Measurements from ENCODE around the gene PLK3.

PLK3 gene

DNA sequence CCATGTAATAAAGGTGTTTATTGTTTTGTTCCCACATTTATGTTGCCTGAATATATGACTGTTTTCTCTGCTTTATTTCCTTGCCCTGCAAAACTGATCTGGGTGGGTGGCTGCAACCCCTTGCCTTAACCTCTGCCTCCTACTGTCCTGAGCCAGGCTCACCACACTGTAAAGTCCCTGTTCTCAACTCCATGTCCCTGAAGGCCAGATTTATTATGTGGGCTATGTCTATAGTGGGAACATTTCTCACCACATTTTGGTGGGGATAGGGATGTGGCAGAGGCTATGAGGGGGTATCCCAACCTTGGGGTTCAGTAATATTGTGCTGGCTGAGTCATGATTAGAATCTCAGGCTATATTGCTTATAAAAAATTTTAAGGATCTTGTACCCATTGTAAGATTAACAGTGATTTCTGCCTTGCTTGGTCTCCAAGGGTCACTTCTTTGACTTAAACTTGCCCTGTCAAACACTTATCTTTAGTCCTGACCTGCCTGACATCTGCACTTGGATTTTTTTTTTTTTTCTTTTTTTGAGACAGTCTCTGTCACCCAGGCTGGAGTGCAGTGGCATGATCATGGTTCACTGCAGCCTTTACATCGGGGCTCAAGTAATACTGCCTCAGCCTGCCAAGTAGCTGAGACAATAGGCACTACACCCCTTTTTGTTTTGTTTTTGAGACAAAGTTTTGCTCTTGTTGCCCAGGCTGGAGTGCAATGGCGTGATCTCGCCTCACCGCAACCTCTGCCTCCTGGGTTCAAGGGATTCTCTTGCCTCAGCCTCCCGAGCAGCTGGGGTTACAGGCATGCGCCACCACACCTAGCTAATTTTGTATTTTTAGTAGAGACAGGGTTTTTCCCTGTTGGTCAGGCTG is 21.2 kb upstream of the PLK3 start:
- Histone ChIP-seq H3K9me3 (no peaks in the 10 kb centered on the region), H3K36me3 (peaks cover 16 to 54% (median 49%) of the 10 kb centered on the region in 3 donors), H3K4me1 (peaks cover 0 to 32% (median 19%) of the 10 kb centered on the region in 4 donors), H3K27ac (no peak overlapping the region), H3K4me3 (no peak overlapping the region), H3K27me3 (no peaks in the 10 kb centered on the region)
- intact Hi-C loops (cut with DNase I; ENCODE audit: low total_unique reads) = loop anchor here (5.0 kb wide), 1 partner anchor 47 kb away; the partner anchor contains the start of gene RNU5D-1
- TF ChIP-seq, protein P1, sequence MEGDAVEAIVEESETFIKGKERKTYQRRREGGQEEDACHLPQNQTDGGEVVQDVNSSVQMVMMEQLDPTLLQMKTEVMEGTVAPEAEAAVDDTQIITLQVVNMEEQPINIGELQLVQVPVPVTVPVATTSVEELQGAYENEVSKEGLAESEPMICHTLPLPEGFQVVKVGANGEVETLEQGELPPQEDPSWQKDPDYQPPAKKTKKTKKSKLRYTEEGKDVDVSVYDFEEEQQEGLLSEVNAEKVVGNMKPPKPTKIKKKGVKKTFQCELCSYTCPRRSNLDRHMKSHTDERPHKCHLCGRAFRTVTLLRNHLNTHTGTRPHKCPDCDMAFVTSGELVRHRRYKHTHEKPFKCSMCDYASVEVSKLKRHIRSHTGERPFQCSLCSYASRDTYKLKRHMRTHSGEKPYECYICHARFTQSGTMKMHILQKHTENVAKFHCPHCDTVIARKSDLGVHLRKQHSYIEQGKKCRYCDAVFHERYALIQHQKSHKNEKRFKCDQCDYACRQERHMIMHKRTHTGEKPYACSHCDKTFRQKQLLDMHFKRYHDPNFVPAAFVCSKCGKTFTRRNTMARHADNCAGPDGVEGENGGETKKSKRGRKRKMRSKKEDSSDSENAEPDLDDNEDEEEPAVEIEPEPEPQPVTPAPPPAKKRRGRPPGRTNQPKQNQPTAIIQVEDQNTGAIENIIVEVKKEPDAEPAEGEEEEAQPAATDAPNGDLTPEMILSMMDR (IDR thresholded peaks at IDR 0.05) = no peak
- no peak for DNase-seq

GRCh38 chr1:44780583-44781121 is 19.5 kb upstream of the PLK3 start:
- no peaks in the 10 kb centered on the region for H3K9me3 ChIP-seq
- intact Hi-C loops (cut with DNase I; ENCODE audit: low total_unique reads) = loop anchor here (10.0 kb wide), 1 partner anchor 524 kb away; no protein-coding TSS in a partner anchor
- H3K27ac ChIP-seq = no peak overlapping the region
- no peak for DNase-seq
- no peaks in the 10 kb centered on the region for H3K27me3 ChIP-seq
- no peak overlapping the region for H3K4me3 ChIP-seq
- H3K36me3 ChIP-seq = peaks cover 16 to 54% (median 49%) of the 10 kb centered on the region in 3 donors
- TF ChIP-seq, protein P1 (IDR thresholded peaks at IDR 0.05) = no peak
- peaks cover 0 to 42% (median 31%) of the 10 kb centered on the region in 4 donors for H3K4me1 ChIP-seq

DNA sequence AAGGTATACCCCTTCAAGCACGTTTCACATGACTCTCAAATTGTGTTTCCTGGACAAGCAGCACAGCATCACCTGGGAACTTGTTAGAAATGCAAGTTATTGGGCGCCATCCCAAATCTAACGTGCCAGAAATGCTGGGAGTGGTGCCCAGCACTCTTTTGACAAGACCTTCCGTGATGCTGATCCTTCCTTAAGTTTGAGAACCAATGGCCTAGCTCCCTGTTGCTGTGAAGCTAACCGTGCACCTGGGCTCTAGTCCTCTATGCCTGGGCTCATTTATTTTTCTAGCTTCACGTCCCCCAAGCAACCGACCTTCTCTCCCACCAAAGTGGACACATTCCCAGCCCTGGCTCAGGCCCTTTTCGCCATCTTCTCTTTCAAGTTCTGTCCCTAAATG is 16.5 kb upstream of the PLK3 start:
- Histone ChIP-seq H3K4me3 (peak overlapping the region; percentile 55 to 61), H3K27ac (peak overlapping the region; percentile 60 to 71)
- DNase-seq = no peak

GRCh38 chr1:44784094-44785028 is 15.8 kb upstream of the PLK3 start:
- Histone ChIP-seq H3K4me1 (peaks cover 0 to 34% (median 26%) of the 10 kb centered on the region in 4 donors), H3K9me3 (no peaks in the 10 kb centered on the region), H3K36me3 (peaks cover 0 to 22% (median 21%) of the 10 kb centered on the region in 3 donors), H3K27me3 (no peaks in the 10 kb centered on the region), H3K27ac (peak overlapping the region; percentile 60 to 71), H3K4me3 (peak overlapping the region; percentile 55 to 61)
- DNase-seq = no peak
- TF ChIP-seq, protein P1 (IDR thresholded peaks at IDR 0.05) = no peak
- intact Hi-C loops (cut with DNase I; ENCODE audit: low total_unique reads) = loop anchor here (5.0 to 10.0 kb wide), 2 partner anchors 228 to 520 kb away; partner anchors contain the start of genes HECTD3 and UROD

More for the DNA sequence above, 16.5 kb upstream of the PLK3 start:
- H3K4me1 ChIP-seq = peaks cover 0 to 34% (median 26%) of the 10 kb centered on the region in 4 donors
- intact Hi-C loops (cut with DNase I; ENCODE audit: low total_unique reads) = loop anchor here (10.0 kb wide), 1 partner anchor 521 kb away; no protein-coding TSS in a partner anchor
- no peaks in the 10 kb centered on the region for H3K9me3 ChIP-seq
- peaks cover 3 to 28% (median 28%) of the 10 kb centered on the region in 3 donors for H3K36me3 ChIP-seq
- H3K27me3 ChIP-seq = no peaks in the 10 kb centered on the region
- TF ChIP-seq, protein P1 (IDR thresholded peaks at IDR 0.05) = no peak

DNA sequence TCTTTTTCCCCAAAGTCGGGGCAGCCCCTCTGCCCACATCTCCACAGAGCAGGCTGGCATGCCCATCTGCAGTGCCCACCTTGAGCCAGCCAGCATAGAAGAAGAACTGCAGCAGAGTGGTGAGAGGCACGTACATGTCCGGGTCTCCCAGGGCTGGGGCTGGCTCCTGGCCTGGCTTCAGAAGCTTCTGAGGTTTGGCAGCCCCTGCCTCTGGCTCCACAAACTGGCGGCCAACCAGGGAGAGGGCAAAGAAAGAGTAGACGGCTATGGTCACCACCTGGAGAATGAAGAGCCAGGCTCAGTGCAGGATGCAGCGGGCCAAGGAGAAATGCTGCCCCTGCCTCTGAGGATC is 15.2 kb upstream of the PLK3 start:
- TF ChIP-seq, protein P1 (IDR thresholded peaks at IDR 0.05) = no peak
- intact Hi-C loops (cut with DNase I; ENCODE audit: low total_unique reads) = loop anchor here (5.0 to 10.0 kb wide), 2 partner anchors 227 to 520 kb away; partner anchors contain the start of genes HECTD3 and UROD
- Histone ChIP-seq H3K27me3 (no peaks in the 10 kb centered on the region), H3K9me3 (no peaks in the 10 kb centered on the region), H3K4me3 (no peak overlapping the region), H3K4me1 (peaks cover 0 to 34% (median 26%) of the 10 kb centered on the region in 4 donors), H3K27ac (peak overlapping the region; percentile 60 to 71), H3K36me3 (peaks cover 0 to 15% (median 15%) of the 10 kb centered on the region in 3 donors)
- no peak for DNase-seq
